ENCODE measurements around the gene KISS1R. TPM values are rescaled to one million over a fixed set of nuclear protein-coding genes. Genes with fewer than 3 reads are reported as not detected.

Gene KISS1R
- total and polyA plus RNA-seq, 8 donors = 0.16 to 1.0 (median 0.31) TPM; not detected in 2

DNA sequence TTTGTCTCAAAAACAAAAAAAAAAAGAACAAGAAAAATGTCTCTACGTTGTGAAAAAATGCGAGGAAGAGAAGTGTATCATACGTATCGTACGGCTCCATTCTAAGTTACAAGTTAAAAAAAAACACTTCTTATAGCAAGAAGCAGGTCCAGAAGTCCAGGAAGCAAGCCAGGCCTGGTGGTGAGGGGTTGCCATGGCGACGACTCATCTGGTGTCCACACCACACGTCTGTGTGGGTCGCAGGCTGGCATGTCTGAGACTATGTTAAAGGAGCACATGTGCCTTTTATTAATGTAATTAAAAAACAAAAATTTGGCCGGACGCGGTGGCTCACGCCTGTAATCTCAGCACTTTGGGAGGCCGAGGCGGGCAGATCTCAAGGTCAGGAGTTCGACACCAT lies 30.1 kb upstream of the KISS1R start:
- ATAC-seq (no peak), DNase-seq (no peak), FAIRE-seq (no peak)
- peaks cover 4 to 38% (median 6%) of the 10 kb centered on the region in 3 donors for H3K36me3 ChIP-seq
- 85 to 89% methylated on average over 16 of the region's 16 CpGs for WGBS, 2 donors
- H3K27ac ChIP-seq = no peak overlapping the region
- no peak overlapping the region for H3K4me3 ChIP-seq
- H3K4me1 ChIP-seq = peaks cover 0 to 4% (median 0%) of the 10 kb centered on the region in 3 donors
- no peaks in the 10 kb centered on the region for H3K27me3 ChIP-seq
- intact Hi-C loops (cut with DNase I) = no loop called here
- H3K9me3 ChIP-seq = no peaks in the 10 kb centered on the region
- TF ChIP-seq, protein P1, sequence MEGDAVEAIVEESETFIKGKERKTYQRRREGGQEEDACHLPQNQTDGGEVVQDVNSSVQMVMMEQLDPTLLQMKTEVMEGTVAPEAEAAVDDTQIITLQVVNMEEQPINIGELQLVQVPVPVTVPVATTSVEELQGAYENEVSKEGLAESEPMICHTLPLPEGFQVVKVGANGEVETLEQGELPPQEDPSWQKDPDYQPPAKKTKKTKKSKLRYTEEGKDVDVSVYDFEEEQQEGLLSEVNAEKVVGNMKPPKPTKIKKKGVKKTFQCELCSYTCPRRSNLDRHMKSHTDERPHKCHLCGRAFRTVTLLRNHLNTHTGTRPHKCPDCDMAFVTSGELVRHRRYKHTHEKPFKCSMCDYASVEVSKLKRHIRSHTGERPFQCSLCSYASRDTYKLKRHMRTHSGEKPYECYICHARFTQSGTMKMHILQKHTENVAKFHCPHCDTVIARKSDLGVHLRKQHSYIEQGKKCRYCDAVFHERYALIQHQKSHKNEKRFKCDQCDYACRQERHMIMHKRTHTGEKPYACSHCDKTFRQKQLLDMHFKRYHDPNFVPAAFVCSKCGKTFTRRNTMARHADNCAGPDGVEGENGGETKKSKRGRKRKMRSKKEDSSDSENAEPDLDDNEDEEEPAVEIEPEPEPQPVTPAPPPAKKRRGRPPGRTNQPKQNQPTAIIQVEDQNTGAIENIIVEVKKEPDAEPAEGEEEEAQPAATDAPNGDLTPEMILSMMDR (IDR thresholded peaks at IDR 0.05) = no peak

DNA sequence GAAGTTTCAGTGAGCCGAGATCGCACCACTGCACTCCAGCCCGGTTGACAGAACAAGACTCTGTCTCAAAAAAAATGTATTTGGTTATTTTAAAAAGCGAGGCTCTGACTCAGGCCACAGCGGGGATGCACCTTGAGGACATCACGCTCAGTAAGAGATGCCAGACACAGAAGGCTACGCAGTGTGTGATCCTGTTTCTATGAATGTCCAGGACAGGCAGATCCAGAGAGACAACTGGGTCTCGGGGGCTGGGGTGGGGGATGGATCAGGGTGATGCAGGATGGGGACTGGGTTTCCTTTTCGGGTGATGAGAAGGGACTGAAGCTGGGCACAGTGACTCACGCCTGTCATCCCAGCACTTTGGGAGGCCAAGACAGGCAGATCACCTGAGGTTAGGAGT lies 29.5 kb upstream of the KISS1R start:
- no peak for DNase-seq
- H3K27ac ChIP-seq = no peak overlapping the region
- H3K27me3 ChIP-seq = no peaks in the 10 kb centered on the region
- peaks cover 2 to 37% (median 4%) of the 10 kb centered on the region in 3 donors for H3K36me3 ChIP-seq
- TF ChIP-seq, protein P1 (IDR thresholded peaks at IDR 0.05) = no peak
- FAIRE-seq = no peak
- H3K4me3 ChIP-seq = no peak overlapping the region
- intact Hi-C loops (cut with DNase I) = no loop called here
- ATAC-seq = no peak
- 96 to 97% methylated on average over 10 of the region's 10 CpGs for WGBS, 2 donors
- H3K9me3 ChIP-seq = no peaks in the 10 kb centered on the region
- peaks cover 0 to 4% (median 0%) of the 10 kb centered on the region in 3 donors for H3K4me1 ChIP-seq

DNA sequence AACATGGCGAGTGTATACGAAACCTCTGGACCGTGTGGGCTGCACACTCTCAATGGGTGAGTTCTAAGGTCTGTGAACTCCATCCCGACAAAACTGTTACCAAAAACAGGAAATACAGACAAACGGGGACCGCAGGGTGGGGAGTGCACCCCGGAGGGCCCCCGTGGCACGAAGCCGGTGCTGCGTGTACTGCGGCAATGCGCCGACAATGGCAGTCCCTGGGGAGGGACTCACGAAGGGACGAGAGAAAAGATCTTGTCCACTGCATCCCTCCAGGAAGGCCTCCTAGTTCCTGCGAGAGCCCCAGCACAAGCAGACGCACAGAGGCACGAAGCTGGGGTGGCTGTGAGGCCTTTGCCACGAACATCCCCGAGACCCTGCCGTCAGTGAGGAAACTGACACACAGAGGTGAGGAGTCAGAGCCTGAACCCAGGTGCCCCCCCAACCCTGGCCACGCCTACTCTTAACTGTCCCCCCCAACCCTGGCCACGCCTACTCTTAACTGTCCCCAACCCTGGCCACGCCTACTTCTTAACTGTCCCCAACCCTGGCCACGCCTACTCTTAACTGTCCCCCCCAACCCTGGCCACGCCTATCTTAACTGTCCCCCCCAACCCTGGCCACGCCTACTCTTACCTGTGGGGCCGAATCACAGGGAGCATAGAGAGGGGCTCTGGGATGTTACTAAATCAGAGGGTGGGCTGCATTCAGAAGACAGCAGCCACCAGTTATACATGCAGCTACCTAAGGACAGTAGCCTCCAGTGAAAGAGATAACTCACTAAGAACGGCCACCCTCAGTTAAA lies 28.4 kb upstream of the KISS1R start:
- no peak for ATAC-seq

DNA sequence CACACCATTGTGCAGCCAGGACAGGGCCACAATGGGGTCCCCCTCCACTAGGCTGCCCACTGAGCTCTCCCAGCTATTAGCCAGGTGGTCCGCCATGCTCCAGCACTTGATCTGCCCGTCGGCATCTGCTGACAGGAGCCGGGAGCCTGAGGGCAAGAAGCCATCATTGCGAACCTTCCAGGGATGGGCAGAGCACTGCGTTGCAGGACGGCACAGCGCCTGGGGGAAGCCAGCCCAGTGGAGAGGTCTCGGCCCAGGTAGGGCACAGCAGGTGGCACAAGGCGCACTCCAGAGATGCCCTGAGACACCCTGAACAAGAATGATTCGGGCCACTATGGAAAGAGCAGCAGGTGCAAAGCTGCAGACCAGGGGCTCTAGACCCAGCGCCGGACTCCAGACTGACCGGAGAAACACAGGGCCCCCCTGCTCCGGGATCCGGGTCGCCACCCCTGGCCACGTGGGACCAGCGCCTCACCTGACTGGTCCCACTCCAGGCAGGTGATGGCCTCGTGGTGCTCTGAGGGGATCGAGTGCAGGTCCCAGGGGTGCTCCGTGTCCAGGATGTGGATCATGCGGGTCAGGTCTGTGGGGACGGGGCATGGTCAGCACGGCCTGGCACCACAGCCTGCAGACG lies 27.4 kb upstream of the KISS1R start:
- intact Hi-C loops (cut with DNase I) = no loop called here
- Histone ChIP-seq H3K36me3 (peaks cover 0 to 31% (median 4%) of the 10 kb centered on the region in 3 donors), H3K9me3 (no peaks in the 10 kb centered on the region), H3K27ac (no peak overlapping the region), H3K4me1 (peaks cover 0 to 4% (median 0%) of the 10 kb centered on the region in 3 donors), H3K4me3 (no peak overlapping the region), H3K27me3 (no peaks in the 10 kb centered on the region)
- DNase-seq = peak in 1 of 6 donors; percentile 80
- FAIRE-seq = no peak
- ATAC-seq = no peak
- TF ChIP-seq, protein P1 (IDR thresholded peaks at IDR 0.05) = no peak
- WGBS, 2 donors = 94 to 96% methylated on average over 26 of the region's 26 CpGs

More for the DNA sequence above, 28.4 kb upstream of the KISS1R start:
- H3K36me3 ChIP-seq = peaks cover 0 to 35% (median 4%) of the 10 kb centered on the region in 3 donors
- H3K9me3 ChIP-seq = no peaks in the 10 kb centered on the region
- intact Hi-C loops (cut with DNase I) = no loop called here
- peak in 1 of 6 donors; percentile 56 for DNase-seq
- TF ChIP-seq, protein P1 (IDR thresholded peaks at IDR 0.05) = no peak
- 93 to 94% methylated on average over 30 of the region's 30 CpGs for WGBS, 2 donors
- peaks cover 0 to 4% (median 0%) of the 10 kb centered on the region in 3 donors for H3K4me1 ChIP-seq
- H3K4me3 ChIP-seq = no peak overlapping the region
- H3K27me3 ChIP-seq = no peaks in the 10 kb centered on the region
- FAIRE-seq = no peak
- no peak overlapping the region for H3K27ac ChIP-seq

Data from pancreas (tissue), 10 donors.